ENCODE results near the gene OLFML1. TPM values are rescaled to one million over a fixed set of nuclear protein-coding genes. Genes with fewer than 3 reads are reported as not detected.

The OLFML1 gene
- total RNA-seq, 1 donor from 2014 or later: 33.7 TPM

Other genes starting within 250 kb of the OLFML1 start
- 0.92 TPM for gene SYT9, start 233.6 kb upstream of the OLFML1 start, total RNA-seq
- gene PPFIBP2, start 28.5 kb downstream of the OLFML1 start, total RNA-seq: 70.7 TPM
- 4.9 TPM for gene CYB5R2, start 188.0 kb downstream of the OLFML1 start, total RNA-seq
- gene OVCH2, start 221.0 kb downstream of the OLFML1 start, total RNA-seq: 1.4 TPM

Data from tongue (tissue), 1 donor.